Sigmoid colon (tissue), 7 donors: Measurements from ENCODE around the gene BRSK2. TPM values are rescaled to one million over a fixed set of nuclear protein-coding genes. Genes with fewer than 3 reads are reported as not detected.

Experiments
- DNase-seq: peaks from one replicate; pipeline ENCODE4 v3.0.0-alpha.2; 2019
- H3K27ac ChIP-seq, 4 donors: fragments of 200-600 bp; sonication (generic); one replicate each; pipeline ENCODE4 v1.5.1; 2016 to 2019; ENCODE audit warnings: mild to moderate bottlenecking in 1 of 4
- H3K27me3 ChIP-seq, 3 donors: fragments of 200-600 bp; sonication (generic); one replicate each; pipeline ENCODE4 v1.5.1; 2019; ENCODE audit warnings: mild to moderate bottlenecking in 1 of 3
- H3K36me3 ChIP-seq, 4 donors: fragments of 200-600 bp; sonication (generic); one replicate each; pipeline ENCODE4 v1.5.1; 2016 to 2019
- H3K4me1 ChIP-seq, 4 donors: fragments of 200-600 bp; sonication (generic); one replicate each; pipeline ENCODE4 v1.5.1; 2017 to 2019
- H3K4me3 ChIP-seq, 4 donors: fragments of 200-600 bp; sonication (generic); one replicate each; pipeline ENCODE4 v1.5.1; 2017 to 2019; ENCODE audit warnings: mild to moderate bottlenecking in 2 of 4, moderate library complexity in 1 of 4
- H3K9me3 ChIP-seq, 4 donors: fragments of 200-600 bp in 3 of 4; sonication (generic) in 3 of 4; one replicate each; pipeline versions ENCODE4 v1.5.1 to v1.6.1; 2013 to 2019
- CTCF ChIP-seq, 4 experiments: fragments of 450-650 bp in 3 of 4; fragments of 200-600 bp in 1 of 4; IDR thresholded peaks; one replicate each; pipeline ENCODE4 v1.5.1; 2016 to 2019; ENCODE audit warnings: antibody characterized with exemption in 4 of 4, mild to moderate bottlenecking in 3 of 4, moderate library complexity in 2 of 4
- EP300 ChIP-seq, 4 donors: sonication (generic); formaldehyde crosslinking; IDR thresholded peaks; one replicate each; pipeline ENCODE4 v1.6.1; 2017; ENCODE audit warnings: antibody characterized with exemption in 4 of 4
- POLR2A ChIP-seq, 2 donors: fragments of 450-650 bp; IDR thresholded peaks; one replicate each; pipeline ENCODE4 v1.6.1; 2016; ENCODE audit warnings: antibody characterized with exemption in 2 of 2, mild to moderate bottlenecking in 2 of 2, moderate library complexity in 2 of 2
- POLR2AphosphoS5 ChIP-seq, 4 donors: sonication (generic); formaldehyde crosslinking; IDR thresholded peaks; one replicate each; pipeline ENCODE4 v1.6.1; 2017; ENCODE audit warnings: antibody characterized with exemption in 4 of 4
- WGBS, 2 donors: extraction: QIAGEN DNeasy Blood & Tissue Kit; methylation state at CpG; one replicate each; pipeline ENCODE4 v1.1.7; 2013; 5-methylcytosine and 5-hydroxymethylcytosine counted together
- intact Hi-C: fragments of 100-400 bp; cut with DNase I; formaldehyde crosslinking; loops from one replicate; pipeline ENCODE4 v1.15.1; 2023
- polyA plus RNA-seq, 3 donors: library from polyadenylated mRNA; stranded (reverse); fragments of 200-250 nt; gene quantifications; one replicate each; pipeline ENCODE4 v1.2.3, GENCODE V29; 2013
- total RNA-seq, 4 donors: library from RNA; depleted of rRNA; stranded (reverse); fragments of >200 nt; gene quantifications; one replicate each; pipeline ENCODE4 v1.1.0, GENCODE V29; 2016
- donor health status: healthy with polysubstance abuse.
- donor health status: Bipolar disorder and iron deficiency.
- donor health status: healthy.

Gene BRSK2
- total and polyA plus RNA-seq, 7 donors, result 1.7 to 3.2 (median 1.9) TPM; not detected in 2

GRCh38 chr11:1449490-1450243 is 59.9 kb downstream of the BRSK2 start:
- Histone ChIP-seq H3K36me3 (no peaks in the 10 kb centered on the region), H3K4me1 (peaks cover 0 to 12% (median 5%) of the 10 kb centered on the region in 4 donors), H3K4me3 (no peak overlapping the region), H3K27ac (no peak overlapping the region), H3K9me3 (no peaks in the 10 kb centered on the region), H3K27me3 (no peaks in the 10 kb centered on the region)
- TF ChIP-seq EP300 (IDR thresholded peaks at IDR 0.05), result no peak
- no peak for TF ChIP-seq POLR2AphosphoS5 (IDR thresholded peaks at IDR 0.05)
- no peak for TF ChIP-seq CTCF (IDR thresholded peaks at IDR 0.05)
- no peak for TF ChIP-seq POLR2A (IDR thresholded peaks at IDR 0.05)
- no peak for DNase-seq
- intact Hi-C loops, result no loop called here
- 64 to 81% methylated on average over 31 of the region's 31 CpGs for WGBS, 2 donors

- no peak for DNase-seq
- WGBS, 2 donors, result 30 to 75% methylated on average over 29 of the region's 29 CpGs
- intact Hi-C loops, result no loop called here
Measured at GRCh38 chr11:1450344-1450875, 60.7 kb downstream of the BRSK2 start.

GRCh38 chr11:1450949-1451710 is 61.4 kb downstream of the BRSK2 start:
- no peak overlapping the region for H3K4me3 ChIP-seq
- no peaks in the 10 kb centered on the region for H3K36me3 ChIP-seq
- H3K27ac ChIP-seq, result no peak overlapping the region
- TF ChIP-seq POLR2AphosphoS5 (IDR thresholded peaks at IDR 0.05) (peak in 2 of 4 donors; percentile 28 to 36), POLR2A (IDR thresholded peaks at IDR 0.05) (no peak)
- no peaks in the 10 kb centered on the region for H3K27me3 ChIP-seq
- DNase-seq, result no peak
- H3K9me3 ChIP-seq, result no peaks in the 10 kb centered on the region
- peaks cover 0 to 12% (median 5%) of the 10 kb centered on the region in 4 donors for H3K4me1 ChIP-seq
- WGBS, 2 donors, result 66 to 78% methylated on average over 22 of the region's 22 CpGs
- intact Hi-C loops, result no loop called here

More at GRCh38 chr11:1450344-1450875, 60.7 kb downstream of the BRSK2 start:
- Histone ChIP-seq H3K27ac (no peak overlapping the region), H3K4me3 (no peak overlapping the region), H3K36me3 (no peaks in the 10 kb centered on the region), H3K27me3 (no peaks in the 10 kb centered on the region), H3K4me1 (peaks cover 0 to 12% (median 5%) of the 10 kb centered on the region in 4 donors), H3K9me3 (no peaks in the 10 kb centered on the region)
- TF ChIP-seq POLR2A (IDR thresholded peaks at IDR 0.05), result no peak
- no peak for TF ChIP-seq EP300 (IDR thresholded peaks at IDR 0.05)
- no peak for TF ChIP-seq POLR2AphosphoS5 (IDR thresholded peaks at IDR 0.05)
- TF ChIP-seq CTCF (IDR thresholded peaks at IDR 0.05), result no peak

- intact Hi-C loops, result loop anchor here (2.0 kb wide), 1 partner anchor 63 kb away; no protein-coding TSS in a partner anchor
- WGBS, 2 donors, result 75 to 86% methylated on average over 27 of the region's 27 CpGs
Measured at GRCh38 chr11:1451781-1452470, 62.2 kb downstream of the BRSK2 start.

GRCh38 chr11:1452744-1453143 is 63.0 kb downstream of the BRSK2 start:
- H3K27ac ChIP-seq, result no peak overlapping the region
- no peak for DNase-seq
- TF ChIP-seq POLR2AphosphoS5 (IDR thresholded peaks at IDR 0.05) (peak in 2 of 4 donors; percentile 2 to 3), EP300 (IDR thresholded peaks at IDR 0.05) (no peak)
- intact Hi-C loops, result loop anchor here (2.0 kb wide), 1 partner anchor 62 kb away; no protein-coding TSS in a partner anchor
- 57 to 83% methylated on average over 13 of the region's 13 CpGs for WGBS, 2 donors
- H3K4me1 ChIP-seq, result peaks cover 0 to 14% (median 7%) of the 10 kb centered on the region in 4 donors
- H3K4me3 ChIP-seq, result no peak overlapping the region
- H3K36me3 ChIP-seq, result no peaks in the 10 kb centered on the region
- H3K27me3 ChIP-seq, result no peaks in the 10 kb centered on the region
- H3K9me3 ChIP-seq, result no peaks in the 10 kb centered on the region

More at GRCh38 chr11:1451781-1452470, 62.2 kb downstream of the BRSK2 start:
- Histone ChIP-seq H3K27me3 (no peaks in the 10 kb centered on the region), H3K27ac (no peak overlapping the region), H3K4me3 (no peak overlapping the region), H3K36me3 (no peaks in the 10 kb centered on the region), H3K4me1 (peaks cover 0 to 12% (median 5%) of the 10 kb centered on the region in 4 donors), H3K9me3 (no peaks in the 10 kb centered on the region)
- TF ChIP-seq POLR2A (IDR thresholded peaks at IDR 0.05), result no peak
- TF ChIP-seq POLR2AphosphoS5 (IDR thresholded peaks at IDR 0.05), result peak in 1 of 4 donors; percentile 24
- DNase-seq, result no peak
